HepG2 (cell line): ENCODE results near the gene TRIM8. TPM values are rescaled to one million over a fixed set of nuclear protein-coding genes. Genes with fewer than 3 reads are reported as not detected.

Experiments used
- BCL6 ChIP-seq: IDR thresholded peaks from 2 replicates; pipeline ENCODE4 v1.6.1; 2016; ENCODE audit warnings: missing genetic modification reagents, missing compliant biosample characterization
- FOXK2 ChIP-seq: fragments of 450-650 bp; IDR thresholded peaks from 2 replicates; pipeline ENCODE4 v1.6.1; 2016
- HIC2 ChIP-seq: sonication (generic); formaldehyde crosslinking; IDR thresholded peaks from 2 replicates; pipeline ENCODE4 v1.9.0; 2022; ENCODE audit warnings: low read depth, missing genetic modification reagents
- IKZF4 ChIP-seq: sonication (generic); formaldehyde crosslinking; IDR thresholded peaks from 2 replicates; pipeline ENCODE4 v1.5.1; 2020; ENCODE audit warnings: borderline replicate concordance, mild to moderate bottlenecking, low read depth, missing genetic modification reagents; ENCODE audit errors: not compliant biosample characterization
- KDM6A ChIP-seq: IDR thresholded peaks from 2 replicates; pipeline ENCODE4 v1.6.1; 2016; ENCODE audit warnings: low read depth
- MEIS2 ChIP-seq: sonication (generic); formaldehyde crosslinking; IDR thresholded peaks from 2 replicates; pipeline ENCODE4 v1.9.0; 2021; ENCODE audit warnings: mild to moderate bottlenecking, missing genetic modification reagents
- MYC ChIP-seq: sonication (generic); formaldehyde crosslinking; IDR thresholded peaks from 2 replicates; pipeline ENCODE4 v1.9.0; 2021; ENCODE audit warnings: missing genetic modification reagents, borderline replicate concordance
- NFE2 ChIP-seq: sonication (generic); formaldehyde crosslinking; IDR thresholded peaks from 2 replicates; pipeline ENCODE4 v1.4.0; 2020; ENCODE audit warnings: missing genetic modification reagents
- SIX4 ChIP-seq: sonication (generic); formaldehyde crosslinking; IDR thresholded peaks from 2 replicates; pipeline ENCODE4 v1.4.0; 2020; ENCODE audit warnings: missing genetic modification reagents
- SNAPC4 ChIP-seq: sonication (generic); formaldehyde crosslinking; IDR thresholded peaks from 2 replicates; pipeline ENCODE4 v1.4.0; 2020; ENCODE audit warnings: mild to moderate bottlenecking, missing genetic modification reagents
- SNAPC5 ChIP-seq: sonication (generic); formaldehyde crosslinking; IDR thresholded peaks from 2 replicates; pipeline ENCODE4 v1.8.1; 2023; ENCODE audit warnings: mild to moderate bottlenecking, missing genetic modification reagents, borderline replicate concordance
- SOX6 ChIP-seq, 2 experiments: fragments of 450-650 bp in 1 of 2; sonication (generic) in 1 of 2; formaldehyde crosslinking in 1 of 2; IDR thresholded peaks; 2 replicates each; pipeline versions ENCODE4 v1.4.0 to v1.6.1; 2017 to 2020; ENCODE audit warnings: antibody characterized with exemption in 1 of 2, mild to moderate bottlenecking in 1 of 2, missing genetic modification reagents in 1 of 2
- ZNF256 ChIP-seq: sonication (generic); formaldehyde crosslinking; conservative IDR thresholded peaks from 2 replicates; pipeline ENCODE4 v1.4.0; 2020; ENCODE audit warnings: missing genetic modification reagents
- ZNF770 ChIP-seq: sonication (generic); formaldehyde crosslinking; IDR thresholded peaks from 2 replicates; pipeline ENCODE4 v1.5.0; 2020; ENCODE audit warnings: mild to moderate bottlenecking, missing genetic modification reagents
- ZZZ3 ChIP-seq: sonication (generic); formaldehyde crosslinking; IDR thresholded peaks from 2 replicates; pipeline ENCODE4 v1.4.0; 2020; ENCODE audit warnings: missing genetic modification reagents, mild to moderate bottlenecking, borderline replicate concordance
- polyA plus RNA-seq, 8 experiments: library from polyadenylated mRNA; depleted of rRNA in 3 of 8; stranded (reverse) in 7 of 8; unstranded in 1 of 8; fragments of >200 nt; fragmentation: Illumina TruSeq in 4 of 8; extraction: Trizol in 4 of 8; gene quantifications; 2 replicates each; pipeline versions ENCODE4 v1.2.1 to v1.2.3, GENCODE V29; 2011 to 2016; ENCODE audit warnings: low read depth in 4 of 8, missing spikeins in 1 of 8, mixed read lengths in 1 of 8; ENCODE audit not compliant: insufficient read depth in 1 of 8
- total RNA-seq, 5 experiments: library from RNA; depleted of rRNA; stranded (reverse); fragments of >200 nt; fragmentation: Illumina TruSeq; extraction: Trizol; gene quantifications; 2 replicates each; pipeline ENCODE4 v1.2.3, GENCODE V29; 2016; ENCODE audit warnings: low read depth in 1 of 5
- TF ChIP-seq, protein P1 (sequence below): sonication (generic); formaldehyde crosslinking; IDR thresholded peaks from 2 replicates; pipeline ENCODE4 v1.5.0; 2020; ENCODE audit warnings: missing genetic modification reagents, mild to moderate bottlenecking, borderline replicate concordance
- TF ChIP-seq, protein P2 (sequence below): sonication (generic); formaldehyde crosslinking; IDR thresholded peaks from 2 replicates; pipeline ENCODE4 v1.4.0; 2020; ENCODE audit warnings: missing genetic modification reagents, mild to moderate bottlenecking, borderline replicate concordance
- TF ChIP-seq, protein P3 (sequence below): IDR thresholded peaks from 2 replicates; pipeline ENCODE4 v1.6.1; 2016; ENCODE audit warnings: control low read depth

TRIM8 gene
- total and polyA plus RNA-seq, 2 of the 13 experiments (the other 11 are each of a cell fraction or from before 2014, with no cell fraction given), result 38.9 to 66.5 TPM

- TF ChIP-seq ZNF770, result no peak
- no peak for TF ChIP-seq KDM6A
- TF ChIP-seq SOX6 (IDR thresholded peaks at IDR 0.05), result no peak
- TF ChIP-seq SOX6 (CRISPR knock-in tag; IDR thresholded peaks at IDR 0.05), result no peak; the same call in 1 of the 2 replicates
- 0 out of 2 replicates have a peak, but pooled peaks have one; percentile 63 for TF ChIP-seq ZNF256 (CRISPR knock-in tag)
- no peak for TF ChIP-seq ZZZ3
- no peak for TF ChIP-seq SIX4 (CRISPR knock-in tag)
- TF ChIP-seq SNAPC5 (CRISPR knock-in tag), result no peak
- no peak for TF ChIP-seq MYC (CRISPR knock-in tag)
- TF ChIP-seq, protein P1, sequence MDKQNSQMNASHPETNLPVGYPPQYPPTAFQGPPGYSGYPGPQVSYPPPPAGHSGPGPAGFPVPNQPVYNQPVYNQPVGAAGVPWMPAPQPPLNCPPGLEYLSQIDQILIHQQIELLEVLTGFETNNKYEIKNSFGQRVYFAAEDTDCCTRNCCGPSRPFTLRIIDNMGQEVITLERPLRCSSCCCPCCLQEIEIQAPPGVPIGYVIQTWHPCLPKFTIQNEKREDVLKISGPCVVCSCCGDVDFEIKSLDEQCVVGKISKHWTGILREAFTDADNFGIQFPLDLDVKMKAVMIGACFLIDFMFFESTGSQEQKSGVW, result no peak
- TF ChIP-seq IKZF4 (CRISPR knock-in tag), result no peak
- TF ChIP-seq BCL6 (CRISPR knock-in tag), result 0 out of 2 replicates have a peak, but pooled peaks have one; percentile 16
- no peak for TF ChIP-seq MEIS2 (CRISPR knock-in tag)
- TF ChIP-seq, protein P2, sequence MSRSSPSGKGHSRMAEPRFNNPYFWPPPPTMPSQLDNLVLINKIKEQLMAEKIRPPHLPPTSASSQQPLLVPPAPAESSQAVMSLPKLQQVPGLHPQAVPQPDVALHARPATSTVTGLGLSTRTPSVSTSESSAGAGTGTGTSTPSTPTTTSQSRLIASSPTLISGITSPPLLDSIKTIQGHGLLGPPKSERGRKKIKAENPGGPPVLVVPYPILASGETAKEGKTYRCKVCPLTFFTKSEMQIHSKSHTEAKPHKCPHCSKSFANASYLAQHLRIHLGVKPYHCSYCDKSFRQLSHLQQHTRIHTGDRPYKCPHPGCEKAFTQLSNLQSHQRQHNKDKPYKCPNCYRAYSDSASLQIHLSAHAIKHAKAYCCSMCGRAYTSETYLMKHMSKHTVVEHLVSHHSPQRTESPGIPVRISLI, result no peak
- TF ChIP-seq HIC2 (CRISPR knock-in tag), result no peak
- TF ChIP-seq, protein P3, sequence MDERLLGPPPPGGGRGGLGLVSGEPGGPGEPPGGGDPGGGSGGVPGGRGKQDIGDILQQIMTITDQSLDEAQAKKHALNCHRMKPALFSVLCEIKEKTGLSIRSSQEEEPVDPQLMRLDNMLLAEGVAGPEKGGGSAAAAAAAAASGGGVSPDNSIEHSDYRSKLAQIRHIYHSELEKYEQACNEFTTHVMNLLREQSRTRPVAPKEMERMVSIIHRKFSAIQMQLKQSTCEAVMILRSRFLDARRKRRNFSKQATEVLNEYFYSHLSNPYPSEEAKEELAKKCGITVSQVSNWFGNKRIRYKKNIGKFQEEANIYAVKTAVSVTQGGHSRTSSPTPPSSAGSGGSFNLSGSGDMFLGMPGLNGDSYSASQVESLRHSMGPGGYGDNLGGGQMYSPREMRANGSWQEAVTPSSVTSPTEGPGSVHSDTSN (CRISPR knock-in tag), result no peak
- TF ChIP-seq FOXK2, result peak; percentile 44; the same call in 1 of the 2 replicates
- no peak for TF ChIP-seq NFE2 (CRISPR knock-in tag)
- no peak for TF ChIP-seq SNAPC4 (CRISPR knock-in tag)
Measured at GRCh38 chr10:102645388-102645740, 1.1 kb downstream of the TRIM8 start (continued).
